Activated naive CD4-positive, alpha-beta T cell treated with anti-CD3 and anti-CD28 coated beads, Interleukin-2, amount 50 U/mL, for 24 hours (primary cell): ENCODE results near the gene AGAP1.

Experiments used
- H3K27ac Mint-ChIP-seq: one replicate; pipeline ENCODE4 v1.8.0; 2021; ENCODE audit warnings: mild to moderate bottlenecking, mixed read lengths
- H3K27me3 Mint-ChIP-seq: one replicate; pipeline ENCODE4 v1.8.0; 2021; ENCODE audit warnings: mixed read lengths
- H3K36me3 Mint-ChIP-seq: one replicate; pipeline ENCODE4 v1.8.0; 2021; ENCODE audit warnings: mixed read lengths
- H3K4me1 Mint-ChIP-seq: one replicate; pipeline ENCODE4 v1.8.0; 2021; ENCODE audit warnings: mixed read lengths
- H3K4me3 Mint-ChIP-seq: one replicate; pipeline ENCODE4 v1.8.0; 2021; ENCODE audit warnings: mild to moderate bottlenecking, mixed read lengths
- H3K9me3 Mint-ChIP-seq: one replicate; pipeline ENCODE4 v1.8.0; 2021; ENCODE audit warnings: mixed read lengths

Gene AGAP1

DNA sequence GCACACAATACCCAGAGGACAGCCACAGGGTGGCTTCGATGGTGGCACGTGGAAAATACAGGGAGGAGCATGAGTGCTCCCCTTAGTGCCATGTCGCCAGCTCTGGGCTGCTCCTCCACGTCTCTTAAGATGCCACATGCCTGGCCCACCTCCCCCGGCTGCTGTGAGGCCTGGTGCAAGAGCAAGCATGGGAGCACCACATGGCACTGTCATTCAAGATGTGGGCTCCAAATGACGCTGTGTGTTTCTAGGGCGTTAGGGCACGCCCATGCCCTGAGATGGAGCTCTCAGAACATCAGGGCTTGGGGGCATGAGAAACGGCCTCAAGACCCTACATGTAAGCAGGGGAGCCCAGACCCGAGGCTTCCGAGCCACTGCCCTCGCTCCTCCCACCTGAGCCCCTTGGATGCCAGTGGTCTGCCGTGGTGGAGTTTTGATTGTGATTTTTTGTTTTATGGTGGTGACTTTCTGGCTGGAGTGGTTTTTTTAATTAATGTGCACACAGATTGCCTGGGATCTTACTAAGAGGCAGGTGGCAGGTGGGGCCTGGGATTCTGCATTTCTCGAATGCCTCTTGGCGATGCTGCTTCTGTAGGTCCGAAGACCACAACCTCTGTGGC is 435.0 kb downstream of the AGAP1 start:
- no peaks in the 10 kb centered on the region for H3K36me3 Mint-ChIP-seq
- no peaks in the 10 kb centered on the region for H3K4me1 Mint-ChIP-seq
- no peak overlapping the region for H3K27ac Mint-ChIP-seq
- H3K4me3 Mint-ChIP-seq: no peak overlapping the region
- no peaks in the 10 kb centered on the region for H3K9me3 Mint-ChIP-seq
- peaks cover 3% of the 10 kb centered on the region for H3K27me3 Mint-ChIP-seq

DNA sequence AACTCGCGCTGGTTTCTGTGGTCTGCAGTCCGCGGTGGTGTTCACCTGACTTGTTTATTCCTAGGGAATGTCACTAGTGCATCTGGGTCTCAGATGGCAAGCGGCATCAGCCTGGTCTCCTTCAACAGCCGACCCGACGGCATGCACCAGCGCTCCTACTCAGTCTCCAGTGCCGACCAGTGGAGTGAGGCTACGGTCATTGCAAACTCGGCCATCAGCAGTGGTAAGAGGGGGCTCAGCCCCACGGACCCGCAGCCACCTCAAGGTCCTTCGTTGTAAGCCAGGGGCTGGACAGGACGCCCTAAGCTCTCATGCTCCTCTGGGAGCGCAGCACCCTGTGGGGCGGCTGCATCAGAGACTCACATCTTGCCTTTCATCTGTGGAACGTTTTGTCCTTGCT is 436.9 kb downstream of the AGAP1 start:
- no peak overlapping the region for H3K4me3 Mint-ChIP-seq

GRCh38 chr2:235931676-235932075 is 437.8 kb downstream of the AGAP1 start:
- H3K36me3 Mint-ChIP-seq: no peaks in the 10 kb centered on the region
- no peaks in the 10 kb centered on the region for H3K9me3 Mint-ChIP-seq
- H3K4me1 Mint-ChIP-seq: no peaks in the 10 kb centered on the region
- no peak overlapping the region for H3K4me3 Mint-ChIP-seq
- peaks cover 3% of the 10 kb centered on the region for H3K27me3 Mint-ChIP-seq
- H3K27ac Mint-ChIP-seq: no peak overlapping the region

More for the DNA sequence above, 436.9 kb downstream of the AGAP1 start:
- no peaks in the 10 kb centered on the region for H3K36me3 Mint-ChIP-seq
- H3K27me3 Mint-ChIP-seq: peaks cover 3% of the 10 kb centered on the region
- no peaks in the 10 kb centered on the region for H3K9me3 Mint-ChIP-seq
- H3K4me1 Mint-ChIP-seq: no peaks in the 10 kb centered on the region
- H3K27ac Mint-ChIP-seq: no peak overlapping the region

- Mint-ChIP-seq H3K36me3 (no peaks in the 10 kb centered on the region), H3K4me3 (no peak overlapping the region), H3K27me3 (peaks cover 3% of the 10 kb centered on the region), H3K9me3 (no peaks in the 10 kb centered on the region), H3K4me1 (no peaks in the 10 kb centered on the region), H3K27ac (no peak overlapping the region)
Observed at GRCh38 chr2:235934059-235934773, 440.4 kb downstream of the AGAP1 start.

GRCh38 chr2:235934774-235935484 is 441.1 kb downstream of the AGAP1 start:
- no peaks in the 10 kb centered on the region for H3K36me3 Mint-ChIP-seq
- H3K27ac Mint-ChIP-seq: no peak overlapping the region
- no peaks in the 10 kb centered on the region for H3K9me3 Mint-ChIP-seq
- H3K4me1 Mint-ChIP-seq: no peaks in the 10 kb centered on the region
- peaks cover 3% of the 10 kb centered on the region for H3K27me3 Mint-ChIP-seq
- no peak overlapping the region for H3K4me3 Mint-ChIP-seq

DNA sequence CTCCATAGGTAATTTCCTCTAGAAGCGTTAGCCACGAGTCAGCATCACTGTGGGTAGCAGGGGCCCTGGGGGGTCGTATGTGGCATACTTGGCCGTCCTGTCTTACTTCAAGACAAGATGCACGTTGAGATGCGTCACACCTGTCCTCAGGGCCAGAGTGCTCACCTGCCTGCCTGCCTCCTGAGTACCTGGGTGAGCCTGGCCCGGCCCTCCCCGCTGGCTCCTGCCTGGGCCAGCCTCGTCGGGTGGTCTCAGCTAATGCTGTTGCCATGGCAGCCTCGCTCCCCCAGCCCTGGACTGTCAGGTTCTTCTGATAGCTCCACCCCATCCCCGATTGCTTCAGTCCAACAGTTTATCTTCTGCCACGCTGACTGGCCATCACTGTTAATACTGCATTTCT is 441.9 kb downstream of the AGAP1 start:
- no peaks in the 10 kb centered on the region for H3K36me3 Mint-ChIP-seq
- peaks cover 3% of the 10 kb centered on the region for H3K27me3 Mint-ChIP-seq
- no peak overlapping the region for H3K27ac Mint-ChIP-seq
- H3K4me3 Mint-ChIP-seq: no peak overlapping the region
- no peaks in the 10 kb centered on the region for H3K9me3 Mint-ChIP-seq
- H3K4me1 Mint-ChIP-seq: no peaks in the 10 kb centered on the region

DNA sequence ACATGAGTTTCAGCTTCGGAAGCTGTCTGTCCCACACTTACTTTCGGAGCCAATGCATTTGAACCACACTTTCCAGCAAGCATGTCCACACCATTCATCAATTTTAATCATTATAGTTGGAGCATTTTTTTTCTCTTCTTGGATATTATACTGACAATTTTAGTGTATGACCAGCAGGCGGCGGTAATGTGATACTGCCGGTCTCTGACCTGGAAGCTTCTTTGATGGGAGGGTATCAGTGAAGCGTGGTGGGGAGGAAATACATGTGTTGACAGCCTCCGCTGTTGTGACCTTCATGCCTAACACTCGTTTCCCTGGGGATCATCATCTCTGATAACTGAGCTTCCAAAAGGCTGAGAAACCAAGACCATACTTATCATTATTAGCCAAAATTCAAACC is 442.6 kb downstream of the AGAP1 start:
- Mint-ChIP-seq H3K9me3 (no peaks in the 10 kb centered on the region), H3K36me3 (no peaks in the 10 kb centered on the region), H3K4me3 (no peak overlapping the region), H3K27me3 (peaks cover 3% of the 10 kb centered on the region), H3K4me1 (no peaks in the 10 kb centered on the region), H3K27ac (no peak overlapping the region)

GRCh38 chr2:235937087-235937486 is 443.2 kb downstream of the AGAP1 start:
- Mint-ChIP-seq H3K4me1 (no peaks in the 10 kb centered on the region), H3K27me3 (peaks cover 5% of the 10 kb centered on the region), H3K9me3 (no peaks in the 10 kb centered on the region), H3K36me3 (no peaks in the 10 kb centered on the region), H3K27ac (no peak overlapping the region), H3K4me3 (no peak overlapping the region)

DNA sequence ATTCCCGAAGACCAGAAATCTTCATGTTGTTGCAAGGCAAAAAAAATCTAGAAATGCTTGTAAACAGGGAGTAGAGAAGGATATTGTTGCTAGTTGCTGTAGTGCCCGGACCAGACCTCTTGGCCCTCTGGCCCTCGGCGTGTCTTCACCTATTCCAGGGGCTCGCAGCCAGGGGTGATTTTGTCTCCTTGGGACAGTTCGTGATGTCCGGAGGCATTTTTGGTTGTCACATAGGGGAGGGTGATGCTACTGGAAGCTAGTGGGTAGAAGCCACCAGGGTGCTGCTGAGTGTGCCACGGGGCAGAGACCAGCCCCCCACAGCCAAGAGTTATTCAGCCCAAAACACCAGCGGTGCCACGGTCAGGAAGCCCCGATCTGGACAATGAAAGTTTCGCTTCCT is 443.7 kb downstream of the AGAP1 start:
- Mint-ChIP-seq H3K4me1 (no peaks in the 10 kb centered on the region), H3K27me3 (peaks cover 5% of the 10 kb centered on the region), H3K4me3 (no peak overlapping the region), H3K27ac (no peak overlapping the region), H3K9me3 (no peaks in the 10 kb centered on the region), H3K36me3 (no peaks in the 10 kb centered on the region)

DNA sequence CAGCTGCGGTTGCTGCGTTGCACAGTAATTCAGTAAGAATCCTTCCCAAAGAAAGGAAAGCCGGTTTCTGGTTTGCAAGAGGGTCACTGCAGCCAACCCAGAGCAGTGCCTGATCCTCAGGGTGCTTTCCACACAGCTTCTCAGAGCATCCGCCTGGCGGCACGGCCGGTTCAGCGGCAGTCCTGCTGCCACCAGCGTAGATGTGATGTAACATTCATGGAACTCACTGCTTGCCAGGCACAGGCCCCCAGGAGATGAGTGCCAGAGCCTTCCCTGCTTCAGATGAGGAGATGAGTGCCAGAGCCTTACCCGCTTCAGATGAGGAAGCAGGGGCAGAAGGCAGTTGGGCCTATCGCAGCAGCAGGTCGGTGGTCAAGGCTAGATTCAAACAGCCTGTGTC is 444.1 kb downstream of the AGAP1 start:
- Mint-ChIP-seq H3K27me3 (peaks cover 4% of the 10 kb centered on the region), H3K36me3 (no peaks in the 10 kb centered on the region), H3K4me1 (no peaks in the 10 kb centered on the region), H3K4me3 (no peak overlapping the region), H3K27ac (no peak overlapping the region), H3K9me3 (no peaks in the 10 kb centered on the region)

- Mint-ChIP-seq H3K9me3 (no peaks in the 10 kb centered on the region), H3K27me3 (peaks cover 2% of the 10 kb centered on the region)
Observed at GRCh38 chr2:235938611-235939010, 444.8 kb downstream of the AGAP1 start.

DNA sequence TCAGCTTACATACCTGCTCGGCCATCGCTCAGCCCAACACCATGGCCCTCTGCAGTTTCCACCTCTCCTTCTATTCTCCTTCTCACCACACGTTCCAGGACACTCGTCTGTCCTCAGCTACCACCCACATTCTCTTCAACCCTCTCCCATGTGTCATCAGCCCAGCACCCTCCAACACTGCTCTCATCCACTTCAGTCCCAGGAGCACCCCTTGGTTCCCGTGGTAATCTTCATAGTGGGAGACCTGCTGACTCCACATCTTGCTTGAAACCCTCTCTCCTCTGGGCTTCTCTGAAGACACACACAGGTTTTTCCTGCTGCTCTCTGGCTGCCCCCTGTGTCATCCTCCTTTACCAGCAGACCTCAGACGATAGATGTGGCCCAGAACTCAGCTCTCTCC is 445.6 kb downstream of the AGAP1 start:
- Mint-ChIP-seq H3K4me3 (no peak overlapping the region), H3K27me3 (peaks cover 2% of the 10 kb centered on the region), H3K9me3 (no peaks in the 10 kb centered on the region), H3K4me1 (no peaks in the 10 kb centered on the region), H3K36me3 (no peaks in the 10 kb centered on the region), H3K27ac (no peak overlapping the region)

More at GRCh38 chr2:235938611-235939010, 444.8 kb downstream of the AGAP1 start:
- Mint-ChIP-seq H3K36me3 (no peaks in the 10 kb centered on the region), H3K4me3 (no peak overlapping the region), H3K27ac (peak overlapping the region; percentile 20), H3K4me1 (no peaks in the 10 kb centered on the region)

DNA sequence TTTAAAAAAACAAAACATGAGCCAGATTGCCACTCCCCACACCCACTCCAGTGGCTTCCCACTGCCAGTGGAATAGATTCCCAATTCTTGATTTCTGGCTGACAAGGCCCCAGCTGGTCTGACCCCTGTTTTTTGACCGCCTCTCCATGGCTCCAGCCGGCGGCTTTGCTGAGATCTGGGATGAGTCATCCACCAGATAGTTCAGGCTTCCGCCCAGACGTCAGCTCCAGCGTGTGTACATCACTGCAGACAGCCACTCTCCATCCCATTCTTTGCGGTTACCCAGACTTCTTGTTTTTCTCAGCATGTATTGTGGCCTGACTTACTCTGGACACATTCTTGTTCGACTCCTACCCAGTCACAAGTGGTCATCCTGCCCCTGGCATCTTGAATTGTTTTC is 446.5 kb downstream of the AGAP1 start:
- Mint-ChIP-seq H3K4me1 (no peaks in the 10 kb centered on the region), H3K27me3 (peaks cover 2% of the 10 kb centered on the region), H3K36me3 (no peaks in the 10 kb centered on the region), H3K4me3 (no peak overlapping the region), H3K27ac (no peak overlapping the region), H3K9me3 (no peaks in the 10 kb centered on the region)

- Mint-ChIP-seq H3K27me3 (peaks cover 5% of the 10 kb centered on the region), H3K36me3 (no peaks in the 10 kb centered on the region), H3K9me3 (no peaks in the 10 kb centered on the region), H3K4me3 (no peak overlapping the region), H3K27ac (no peak overlapping the region), H3K4me1 (no peaks in the 10 kb centered on the region)
Observed at GRCh38 chr2:235944591-235944990, 450.7 kb downstream of the AGAP1 start.

DNA sequence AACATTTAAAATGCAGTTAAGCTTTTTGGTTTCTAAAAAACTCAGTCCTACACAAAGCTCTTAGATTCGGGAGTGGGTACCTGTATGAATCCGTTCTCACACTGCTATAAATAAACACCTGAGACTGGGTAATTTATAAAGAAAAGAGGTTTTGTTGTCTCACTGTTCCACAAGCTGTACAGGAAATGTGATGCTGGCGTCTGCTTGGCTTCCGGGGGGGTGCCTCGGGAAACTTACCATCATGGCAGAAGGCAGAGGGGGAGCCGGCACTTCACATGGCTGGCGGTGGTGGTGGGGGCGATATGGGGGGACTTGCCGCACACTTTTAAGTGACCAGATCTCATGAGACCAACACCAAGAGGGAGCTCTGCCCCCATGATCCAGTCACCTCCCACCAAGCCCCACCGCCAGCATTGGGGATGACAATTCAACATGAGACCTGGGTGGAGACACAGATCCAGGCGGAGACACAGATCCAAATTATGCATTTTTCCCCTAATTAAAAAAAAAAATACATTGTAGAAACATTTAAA is 451.8 kb downstream of the AGAP1 start:
- H3K27ac Mint-ChIP-seq: no peak overlapping the region
- H3K4me1 Mint-ChIP-seq: no peaks in the 10 kb centered on the region
- no peaks in the 10 kb centered on the region for H3K36me3 Mint-ChIP-seq
- H3K9me3 Mint-ChIP-seq: no peaks in the 10 kb centered on the region
- no peak overlapping the region for H3K4me3 Mint-ChIP-seq
- H3K27me3 Mint-ChIP-seq: peaks cover 10% of the 10 kb centered on the region

DNA sequence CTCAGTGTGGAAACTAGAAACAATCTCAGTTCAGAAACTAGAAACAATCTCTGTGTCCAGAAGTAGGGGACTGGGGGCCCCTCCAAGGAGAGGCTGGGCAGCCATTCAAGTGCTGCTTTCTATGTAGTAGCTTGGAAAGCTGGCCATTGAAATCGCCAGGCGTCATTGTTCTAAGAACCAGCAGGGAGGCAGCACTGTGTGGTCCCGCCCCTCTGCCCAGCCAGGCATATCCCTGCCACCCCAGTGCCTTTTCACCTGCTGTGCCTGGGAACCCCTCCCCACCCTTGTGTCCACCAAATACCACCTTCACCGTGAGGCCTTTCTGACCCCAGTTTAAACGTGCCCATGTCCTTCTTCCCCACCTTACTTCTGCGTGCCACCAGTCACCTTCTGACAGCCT is 452.7 kb downstream of the AGAP1 start:
- Mint-ChIP-seq H3K9me3 (no peaks in the 10 kb centered on the region), H3K36me3 (no peaks in the 10 kb centered on the region), H3K27ac (no peak overlapping the region), H3K4me3 (no peak overlapping the region), H3K27me3 (peaks cover 10% of the 10 kb centered on the region), H3K4me1 (peaks cover 4% of the 10 kb centered on the region)
